HepG2 (cell line): Measurements from ENCODE around the gene ASPRV1. TPM values are rescaled to one million over a fixed set of nuclear protein-coding genes. Genes with fewer than 3 reads are reported as not detected.

Experiments used
- CENPT ChIP-seq: sonication (generic); formaldehyde crosslinking; IDR thresholded peaks from 2 replicates; pipeline ENCODE4 v1.8.0; 2022; ENCODE audit warnings: low read depth, mild to moderate bottlenecking, moderate library complexity, missing genetic modification reagents
- CHD4 ChIP-seq: fragments of 200-600 bp; sonication (generic); IDR thresholded peaks from 2 replicates; pipeline ENCODE4 v1.7.0; 2017; ENCODE audit warnings: mild to moderate bottlenecking, low read length, borderline replicate concordance
- EP300 ChIP-seq, 3 experiments: sonication (generic) in 1 of 3; formaldehyde crosslinking in 1 of 3; IDR thresholded peaks; 2 replicates each; pipeline versions ENCODE4 v1.5.1 to v1.6.1; 2011 to 2020; ENCODE audit warnings: low read depth in 2 of 3, low read length in 2 of 3, borderline replicate concordance in 1 of 3, improper control_type of control experiment in 1 of 3, mild to moderate bottlenecking in 1 of 3, missing genetic modification reagents in 1 of 3, moderate library complexity in 1 of 3
- SKI ChIP-seq: fragments of 450-650 bp; IDR thresholded peaks from one replicate; pipeline ENCODE4 v1.6.1; 2018; ENCODE audit warnings: mild to moderate bottlenecking; ENCODE audit not compliant: partially characterized antibody
- SMAD3 ChIP-seq: sonication (generic); formaldehyde crosslinking; IDR thresholded peaks from 2 replicates; pipeline ENCODE4 v1.4.0; 2020; ENCODE audit warnings: missing genetic modification reagents
- SNRNP70 ChIP-seq: fragments of 200-400 bp; formaldehyde crosslinking; IDR thresholded peaks from 2 replicates; pipeline ENCODE4 v1.6.1; 2017; ENCODE audit warnings: mild to moderate bottlenecking, low read depth, low read length, moderate library complexity
- SP140L ChIP-seq: sonication (generic); formaldehyde crosslinking; IDR thresholded peaks from 2 replicates; pipeline ENCODE4 v1.4.0; 2020; ENCODE audit warnings: missing genetic modification reagents, borderline replicate concordance
- ZC3H13 ChIP-seq: sonication (generic); formaldehyde crosslinking; IDR thresholded peaks from 2 replicates; pipeline ENCODE4 v1.8.1; 2023; ENCODE audit warnings: mild to moderate bottlenecking, missing genetic modification reagents, moderate library complexity
- ZFP1 ChIP-seq: IDR thresholded peaks from 2 replicates; pipeline ENCODE4 v1.6.1; 2016
- ZKSCAN1 ChIP-seq: fragments of 150-350 bp; IDR thresholded peaks from 2 replicates; pipeline ENCODE4 v1.6.1; 2014; ENCODE audit warnings: low read length
- ZNF30 ChIP-seq: sonication (generic); formaldehyde crosslinking; IDR thresholded peaks from 2 replicates; pipeline ENCODE4 v1.5.0; 2020; ENCODE audit warnings: mild to moderate bottlenecking, missing genetic modification reagents
- ZNF577 ChIP-seq: sonication (generic); formaldehyde crosslinking; IDR thresholded peaks from 2 replicates; pipeline ENCODE4 v1.4.0; 2020; ENCODE audit warnings: mild to moderate bottlenecking, low read depth, missing genetic modification reagents, borderline replicate concordance
- ZNF589 ChIP-seq: sonication (generic); formaldehyde crosslinking; conservative IDR thresholded peaks from 2 replicates; pipeline ENCODE4 v1.8.0; 2022; ENCODE audit warnings: mild to moderate bottlenecking, moderate library complexity, missing genetic modification reagents
- ZNF644 ChIP-seq: IDR thresholded peaks from 2 replicates; pipeline ENCODE4 v1.6.1; 2016; ENCODE audit warnings: low read depth
- polyA plus RNA-seq, 8 experiments: library from polyadenylated mRNA; depleted of rRNA in 3 of 8; stranded (reverse) in 7 of 8; unstranded in 1 of 8; fragments of >200 nt; fragmentation: Illumina TruSeq in 4 of 8; extraction: Trizol in 4 of 8; gene quantifications; 2 replicates each; pipeline versions ENCODE4 v1.2.1 to v1.2.3, GENCODE V29; 2011 to 2016; ENCODE audit warnings: low read depth in 4 of 8, missing spikeins in 1 of 8, mixed read lengths in 1 of 8; ENCODE audit not compliant: insufficient read depth in 1 of 8
- total RNA-seq, 5 experiments: library from RNA; depleted of rRNA; stranded (reverse); fragments of >200 nt; fragmentation: Illumina TruSeq; extraction: Trizol; gene quantifications; 2 replicates each; pipeline ENCODE4 v1.2.3, GENCODE V29; 2016; ENCODE audit warnings: low read depth in 1 of 5
- TF ChIP-seq, protein P1 (sequence below): sonication (generic); IDR thresholded peaks from 2 replicates; pipeline ENCODE4 v1.6.1; 2016; ENCODE audit warnings: low read depth, borderline replicate concordance
- TF ChIP-seq, protein P2 (sequence below): sonication (generic); formaldehyde crosslinking; IDR thresholded peaks from 2 replicates; pipeline ENCODE4 v1.9.0; 2021; ENCODE audit warnings: missing genetic modification reagents, mild to moderate bottlenecking, borderline replicate concordance
- TF ChIP-seq, protein P3 (sequence below): sonication (generic); formaldehyde crosslinking; IDR thresholded peaks from 2 replicates; pipeline ENCODE4 v1.5.0; 2020; ENCODE audit warnings: missing genetic modification reagents
- TF ChIP-seq, protein P4 (sequence below): sonication (generic); formaldehyde crosslinking; IDR thresholded peaks from 2 replicates; pipeline ENCODE4 v1.9.0; 2022; ENCODE audit warnings: low read depth, missing genetic modification reagents
- TF ChIP-seq, protein P5 (sequence below): sonication (generic); formaldehyde crosslinking; IDR thresholded peaks from 2 replicates; pipeline ENCODE4 v1.5.1; 2020; ENCODE audit warnings: mild to moderate bottlenecking, missing genetic modification reagents, moderate library complexity

Gene ASPRV1
- total and polyA plus RNA-seq, 2 of the 13 experiments (the other 11 are each of a cell fraction or from before 2014, with no cell fraction given), result 0.40 to 0.48 TPM

DNA sequence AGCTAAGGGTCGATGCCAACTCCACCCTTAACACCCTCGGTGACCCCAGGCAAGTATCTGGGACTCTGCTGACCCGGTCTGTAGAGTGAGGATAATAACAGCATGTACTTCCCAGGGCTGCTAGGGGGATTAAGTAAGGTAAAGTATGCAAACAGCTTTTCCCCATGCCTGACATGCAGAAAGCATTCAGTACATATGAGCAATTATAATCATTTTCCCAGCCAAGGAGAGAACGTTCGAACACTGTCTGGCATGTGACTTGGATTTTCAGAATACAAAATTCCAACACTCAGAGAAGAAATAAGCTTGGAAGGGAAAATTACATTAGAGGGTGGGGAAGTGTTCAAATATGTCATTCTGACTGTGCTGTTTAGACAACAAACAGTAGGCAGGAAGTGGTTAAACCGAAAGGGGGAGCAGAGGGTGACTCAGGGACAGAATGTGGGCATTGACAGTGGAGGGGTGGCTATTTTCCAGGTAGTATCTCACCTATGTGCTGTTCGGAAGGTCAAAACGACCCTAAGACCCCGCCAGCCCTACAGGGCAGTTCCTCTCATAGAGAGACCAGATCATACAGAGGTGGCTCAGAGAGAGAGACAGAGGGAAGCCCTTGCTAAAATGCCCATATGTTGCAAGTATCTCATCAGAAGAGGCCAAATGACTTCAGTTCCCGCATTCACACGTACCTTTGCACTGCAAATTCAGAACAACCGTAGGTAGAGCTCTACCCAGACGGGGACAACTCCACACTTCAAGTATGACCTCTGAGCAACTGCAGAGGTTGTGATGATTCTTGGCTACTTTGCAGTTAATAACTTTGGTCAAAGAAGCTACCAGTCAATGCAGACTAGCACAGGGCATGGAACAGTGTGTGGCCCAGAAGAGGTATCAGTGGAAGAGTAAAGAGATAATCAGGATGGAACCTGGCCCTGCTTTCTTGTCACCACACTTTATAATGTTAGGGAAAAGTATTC, 14.8 kb downstream of the ASPRV1 start (continued):
- TF ChIP-seq EP300 (IDR thresholded peaks at IDR 0.05; ENCODE audit: low read depth in 2 of 2, low read length in 2 of 2) (peak in 1 of 2 experiments; percentile 89; a peak in 2 of 4 replicates), EP300 (CRISPR knock-in tag; IDR thresholded peaks at IDR 0.05; ENCODE audit: borderline replicate concordance) (no peak; the same call in 1 of the 2 replicates), ZNF30 (CRISPR knock-in tag) (no peak), SNRNP70 (no peak), ZFP1 (CRISPR knock-in tag) (no peak), ZNF589 (no peak), SP140L (no peak), SMAD3 (CRISPR knock-in tag) (no peak; the same call in 1 of the 2 replicates), CENPT (CRISPR knock-in tag) (no peak), CHD4 (no peak), ZKSCAN1 (no peak; the same call in 1 of the 2 replicates), ZNF577 (CRISPR knock-in tag) (no peak), ZNF644 (CRISPR knock-in tag) (no peak), ZC3H13 (CRISPR knock-in tag) (no peak), SKI (no peak)
- TF ChIP-seq, protein P1, sequence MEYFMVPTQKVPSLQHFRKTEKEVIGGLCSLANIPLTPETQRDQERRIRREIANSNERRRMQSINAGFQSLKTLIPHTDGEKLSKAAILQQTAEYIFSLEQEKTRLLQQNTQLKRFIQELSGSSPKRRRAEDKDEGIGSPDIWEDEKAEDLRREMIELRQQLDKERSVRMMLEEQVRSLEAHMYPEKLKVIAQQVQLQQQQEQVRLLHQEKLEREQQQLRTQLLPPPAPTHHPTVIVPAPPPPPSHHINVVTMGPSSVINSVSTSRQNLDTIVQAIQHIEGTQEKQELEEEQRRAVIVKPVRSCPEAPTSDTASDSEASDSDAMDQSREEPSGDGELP, result no peak; the same call in 1 of the 2 replicates
- TF ChIP-seq, protein P2, sequence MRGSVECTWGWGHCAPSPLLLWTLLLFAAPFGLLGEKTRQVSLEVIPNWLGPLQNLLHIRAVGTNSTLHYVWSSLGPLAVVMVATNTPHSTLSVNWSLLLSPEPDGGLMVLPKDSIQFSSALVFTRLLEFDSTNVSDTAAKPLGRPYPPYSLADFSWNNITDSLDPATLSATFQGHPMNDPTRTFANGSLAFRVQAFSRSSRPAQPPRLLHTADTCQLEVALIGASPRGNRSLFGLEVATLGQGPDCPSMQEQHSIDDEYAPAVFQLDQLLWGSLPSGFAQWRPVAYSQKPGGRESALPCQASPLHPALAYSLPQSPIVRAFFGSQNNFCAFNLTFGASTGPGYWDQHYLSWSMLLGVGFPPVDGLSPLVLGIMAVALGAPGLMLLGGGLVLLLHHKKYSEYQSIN, result no peak
- TF ChIP-seq, protein P3, sequence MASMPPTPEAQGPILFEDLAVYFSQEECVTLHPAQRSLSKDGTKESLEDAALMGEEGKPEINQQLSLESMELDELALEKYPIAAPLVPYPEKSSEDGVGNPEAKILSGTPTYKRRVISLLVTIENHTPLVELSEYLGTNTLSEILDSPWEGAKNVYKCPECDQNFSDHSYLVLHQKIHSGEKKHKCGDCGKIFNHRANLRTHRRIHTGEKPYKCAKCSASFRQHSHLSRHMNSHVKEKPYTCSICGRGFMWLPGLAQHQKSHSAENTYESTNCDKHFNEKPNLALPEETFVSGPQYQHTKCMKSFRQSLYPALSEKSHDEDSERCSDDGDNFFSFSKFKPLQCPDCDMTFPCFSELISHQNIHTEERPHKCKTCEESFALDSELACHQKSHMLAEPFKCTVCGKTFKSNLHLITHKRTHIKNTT (CRISPR knock-in tag), result no peak
- TF ChIP-seq, protein P4, sequence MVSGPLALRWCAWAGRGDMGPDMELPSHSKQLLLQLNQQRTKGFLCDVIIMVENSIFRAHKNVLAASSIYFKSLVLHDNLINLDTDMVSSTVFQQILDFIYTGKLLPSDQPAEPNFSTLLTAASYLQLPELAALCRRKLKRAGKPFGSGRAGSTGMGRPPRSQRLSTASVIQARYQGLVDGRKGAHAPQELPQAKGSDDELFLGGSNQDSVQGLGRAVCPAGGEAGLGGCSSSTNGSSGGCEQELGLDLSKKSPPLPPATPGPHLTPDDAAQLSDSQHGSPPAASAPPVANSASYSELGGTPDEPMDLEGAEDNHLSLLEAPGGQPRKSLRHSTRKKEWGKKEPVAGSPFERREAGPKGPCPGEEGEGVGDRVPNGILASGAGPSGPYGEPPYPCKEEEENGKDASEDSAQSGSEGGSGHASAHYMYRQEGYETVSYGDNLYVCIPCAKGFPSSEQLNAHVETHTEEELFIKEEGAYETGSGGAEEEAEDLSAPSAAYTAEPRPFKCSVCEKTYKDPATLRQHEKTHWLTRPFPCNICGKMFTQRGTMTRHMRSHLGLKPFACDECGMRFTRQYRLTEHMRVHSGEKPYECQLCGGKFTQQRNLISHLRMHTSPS (CRISPR knock-in tag), result no peak
- TF ChIP-seq, protein P5, sequence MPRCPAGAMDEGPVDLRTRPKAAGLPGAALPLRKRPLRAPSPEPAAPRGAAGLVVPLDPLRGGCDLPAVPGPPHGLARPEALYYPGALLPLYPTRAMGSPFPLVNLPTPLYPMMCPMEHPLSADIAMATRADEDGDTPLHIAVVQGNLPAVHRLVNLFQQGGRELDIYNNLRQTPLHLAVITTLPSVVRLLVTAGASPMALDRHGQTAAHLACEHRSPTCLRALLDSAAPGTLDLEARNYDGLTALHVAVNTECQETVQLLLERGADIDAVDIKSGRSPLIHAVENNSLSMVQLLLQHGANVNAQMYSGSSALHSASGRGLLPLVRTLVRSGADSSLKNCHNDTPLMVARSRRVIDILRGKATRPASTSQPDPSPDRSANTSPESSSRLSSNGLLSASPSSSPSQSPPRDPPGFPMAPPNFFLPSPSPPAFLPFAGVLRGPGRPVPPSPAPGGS (CRISPR knock-in tag), result 0 out of 2 replicates have a peak, but pooled peaks have one; percentile 24
